ENCODE data around the gene RCN2. TPM values are rescaled to one million over a fixed set of nuclear protein-coding genes. Genes with fewer than 3 reads are reported as not detected.

The RCN2 gene
- total RNA-seq, 1 experiment from 2014 or later: 48.1 TPM

DNA sequence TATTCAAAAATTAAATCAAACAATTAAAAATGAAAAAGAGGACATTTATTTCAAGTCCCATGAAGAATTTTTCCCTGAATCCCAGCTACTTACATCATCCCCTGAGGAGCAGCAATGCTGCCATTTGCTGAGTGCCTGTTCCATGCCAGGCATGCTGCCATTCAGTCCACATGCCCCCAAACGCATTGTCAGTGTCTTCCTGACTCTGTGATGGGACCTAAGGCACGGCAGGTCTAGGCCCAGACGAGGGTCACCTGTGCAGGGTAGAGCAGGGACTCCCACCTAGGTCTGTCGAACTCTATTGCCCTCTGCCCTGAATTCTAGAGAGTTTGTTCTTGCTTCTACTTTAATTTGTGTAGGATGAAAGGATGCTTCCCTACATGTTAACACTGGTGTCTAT lies 70.4 kb downstream of the RCN2 start:
- Mint-ChIP-seq H3K9me3 (ENCODE audit: unreplicated experiment) (peaks cover 8% of the 10 kb centered on the region), H3K36me3 (ENCODE audit: insufficient read depth, unreplicated experiment) (no peaks in the 10 kb centered on the region), H3K4me3 (ENCODE audit: unreplicated experiment) (no peak overlapping the region), H3K27ac (ENCODE audit: low read depth, unreplicated experiment) (no peak overlapping the region), H3K27me3 (ENCODE audit: insufficient read depth, unreplicated experiment) (peaks cover 11% of the 10 kb centered on the region), H3K4me1 (ENCODE audit: insufficient read depth, unreplicated experiment) (no peaks in the 10 kb centered on the region)
- CTCF ChIA-PET: interaction anchor here (1.4 kb wide), 1 partner anchor 22 kb away, joined by 5 read pairs; no protein-coding TSS in a partner anchor
- no TSS peak for BruUV-seq (replicated peaks)
- DNase-seq (ENCODE audit: unreplicated experiment): no peak
- POLR2A ChIA-PET: no interaction called here
- TF ChIP-seq, protein P1, sequence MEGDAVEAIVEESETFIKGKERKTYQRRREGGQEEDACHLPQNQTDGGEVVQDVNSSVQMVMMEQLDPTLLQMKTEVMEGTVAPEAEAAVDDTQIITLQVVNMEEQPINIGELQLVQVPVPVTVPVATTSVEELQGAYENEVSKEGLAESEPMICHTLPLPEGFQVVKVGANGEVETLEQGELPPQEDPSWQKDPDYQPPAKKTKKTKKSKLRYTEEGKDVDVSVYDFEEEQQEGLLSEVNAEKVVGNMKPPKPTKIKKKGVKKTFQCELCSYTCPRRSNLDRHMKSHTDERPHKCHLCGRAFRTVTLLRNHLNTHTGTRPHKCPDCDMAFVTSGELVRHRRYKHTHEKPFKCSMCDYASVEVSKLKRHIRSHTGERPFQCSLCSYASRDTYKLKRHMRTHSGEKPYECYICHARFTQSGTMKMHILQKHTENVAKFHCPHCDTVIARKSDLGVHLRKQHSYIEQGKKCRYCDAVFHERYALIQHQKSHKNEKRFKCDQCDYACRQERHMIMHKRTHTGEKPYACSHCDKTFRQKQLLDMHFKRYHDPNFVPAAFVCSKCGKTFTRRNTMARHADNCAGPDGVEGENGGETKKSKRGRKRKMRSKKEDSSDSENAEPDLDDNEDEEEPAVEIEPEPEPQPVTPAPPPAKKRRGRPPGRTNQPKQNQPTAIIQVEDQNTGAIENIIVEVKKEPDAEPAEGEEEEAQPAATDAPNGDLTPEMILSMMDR (IDR thresholded peaks at IDR 0.05; ENCODE audit: unreplicated experiment): no peak
- intact Hi-C loops (cut with micrococcal nuclease): no loop called here

DNA sequence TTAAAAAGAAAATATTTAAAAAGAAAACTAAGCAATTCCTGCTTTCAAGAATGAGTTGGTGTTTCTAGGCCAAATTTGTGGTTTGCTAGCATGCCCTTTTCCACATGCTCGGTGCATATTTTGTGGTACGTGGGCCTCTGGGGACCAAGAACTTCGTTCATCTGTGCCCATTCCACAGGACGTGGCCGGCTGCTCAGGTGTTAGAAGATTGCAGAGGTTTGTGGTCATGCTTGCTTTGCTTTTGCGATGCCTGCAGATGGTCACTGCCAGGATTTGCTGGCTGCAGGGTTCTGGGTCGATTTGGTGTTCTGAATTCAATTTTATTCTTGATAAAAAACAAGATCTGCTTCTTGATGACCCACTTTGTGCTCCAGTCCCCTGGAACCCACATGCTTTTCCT lies 70.9 kb downstream of the RCN2 start:
- POLR2A ChIA-PET: no interaction called here
- Mint-ChIP-seq H3K27me3 (ENCODE audit: insufficient read depth, unreplicated experiment) (peaks cover 11% of the 10 kb centered on the region), H3K36me3 (ENCODE audit: insufficient read depth, unreplicated experiment) (no peaks in the 10 kb centered on the region), H3K9me3 (ENCODE audit: unreplicated experiment) (peaks cover 8% of the 10 kb centered on the region), H3K4me1 (ENCODE audit: insufficient read depth, unreplicated experiment) (no peaks in the 10 kb centered on the region), H3K4me3 (ENCODE audit: unreplicated experiment) (no peak overlapping the region), H3K27ac (ENCODE audit: low read depth, unreplicated experiment) (no peak overlapping the region)
- BruUV-seq (replicated peaks): no TSS peak
- intact Hi-C loops (cut with micrococcal nuclease): no loop called here
- TF ChIP-seq, protein P1 (IDR thresholded peaks at IDR 0.05; ENCODE audit: unreplicated experiment): no peak
- DNase-seq (ENCODE audit: unreplicated experiment): no peak
- CTCF ChIA-PET: interaction anchor here (1.4 kb wide), 1 partner anchor 21 kb away, joined by 5 read pairs; no protein-coding TSS in a partner anchor

DNA sequence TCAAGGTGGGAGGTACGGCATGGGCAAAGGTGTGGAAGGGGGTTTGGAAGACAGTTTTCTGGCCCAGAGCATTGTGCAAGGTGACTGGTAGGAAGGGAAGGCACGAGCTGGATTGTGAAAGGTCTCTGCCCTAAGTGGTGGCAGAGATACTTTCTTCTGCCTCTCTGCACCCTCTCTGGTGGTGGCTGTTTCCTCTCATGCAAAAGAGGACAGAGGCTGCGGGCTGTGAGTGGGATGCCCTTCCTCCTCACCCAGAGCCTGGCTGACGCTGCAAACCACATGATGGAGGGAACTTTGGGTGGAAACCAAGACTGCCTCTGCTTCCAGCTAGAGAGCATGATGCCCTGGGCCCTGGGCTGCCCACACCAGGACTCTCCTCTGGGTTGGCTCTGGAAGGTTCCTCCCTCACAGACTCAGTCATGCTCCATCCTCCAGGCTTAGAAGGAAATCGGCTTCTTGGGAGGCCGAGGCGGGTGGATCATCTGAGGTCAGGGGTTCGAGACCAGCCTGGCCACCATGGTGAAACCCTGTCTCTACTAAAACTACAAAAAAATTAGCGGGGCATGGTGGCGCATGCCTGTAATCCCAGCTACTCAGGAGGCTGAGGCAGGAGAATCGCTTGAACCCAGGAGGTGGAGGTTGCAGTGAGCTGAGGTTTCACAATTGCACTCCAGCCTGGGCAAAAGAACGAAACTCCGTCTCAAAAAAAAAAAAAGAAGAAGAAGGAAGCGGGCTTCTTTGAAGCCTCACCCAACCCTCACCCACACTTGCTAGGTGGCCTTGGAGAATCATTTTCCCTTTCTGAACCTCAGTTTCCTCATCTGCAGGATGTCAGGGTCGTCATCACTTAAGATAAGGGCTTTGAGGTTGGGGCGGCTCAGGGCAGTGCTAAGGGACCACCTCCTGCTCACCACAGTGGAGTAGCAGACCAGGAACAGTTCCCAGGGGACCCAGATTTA lies 71.7 kb downstream of the RCN2 start:
- Mint-ChIP-seq H3K9me3 (ENCODE audit: unreplicated experiment) (peaks cover 8% of the 10 kb centered on the region), H3K4me3 (ENCODE audit: unreplicated experiment) (no peak overlapping the region), H3K4me1 (ENCODE audit: insufficient read depth, unreplicated experiment) (no peaks in the 10 kb centered on the region), H3K27ac (ENCODE audit: low read depth, unreplicated experiment) (no peak overlapping the region), H3K27me3 (ENCODE audit: insufficient read depth, unreplicated experiment) (peaks cover 11% of the 10 kb centered on the region), H3K36me3 (ENCODE audit: insufficient read depth, unreplicated experiment) (no peaks in the 10 kb centered on the region)
- no TSS peak for BruUV-seq (replicated peaks)
- no peak for DNase-seq (ENCODE audit: unreplicated experiment)
- TF ChIP-seq, protein P1 (IDR thresholded peaks at IDR 0.05; ENCODE audit: unreplicated experiment): no peak
- POLR2A ChIA-PET: no interaction called here
- CTCF ChIA-PET: no interaction called here
- intact Hi-C loops (cut with micrococcal nuclease): no loop called here

Other genes with a start within 250 kb of the RCN2 start
- 9.5 and 13.9 TPM in 2 replicates for gene SCAPER, start 26.4 kb upstream of the RCN2 start, total RNA-seq (2022)
- 1.2 TPM in 2 replicates for gene PSTPIP1, start 63.4 kb downstream of the RCN2 start, total RNA-seq (2022)
- gene TSPAN3, start 139.4 kb downstream of the RCN2 start, total RNA-seq (2022): 96.6 and 96.8 TPM in 2 replicates

All from MCF 10A (cell line).